Activated CD4-positive, alpha-beta memory T cell treated with anti-CD3 and anti-CD28 coated beads for 36 hours (primary cell): Measurements from ENCODE around the gene USP34. TPM values are rescaled to one million over a fixed set of nuclear protein-coding genes. Genes with fewer than 3 reads are reported as not detected.

Experiments used
- CTCF ChIA-PET: fragments of 350-600 bp; sonication (Branson Sonifier 250); formaldehyde crosslinking; loops from one replicate; lab custom pipeline; 2021; ENCODE audit warnings: antibody characterized with exemption, inconsistent platforms; lab: Charles Lee
- POLR2A ChIA-PET: fragments of 350-600 bp; sonication (Branson Sonifier 250); formaldehyde crosslinking; loops from one replicate; lab custom pipeline; 2021; ENCODE audit warnings: antibody characterized with exemption; lab: Charles Lee
- DNase-seq: peaks from one replicate; pipeline ENCODE4 v3.0.0-alpha.2; 2020
- H3K27ac Mint-ChIP-seq: one replicate; pipeline ENCODE4 v1.8.0; 2021; ENCODE audit warnings: mixed read lengths
- H3K27me3 Mint-ChIP-seq: one replicate; pipeline ENCODE4 v1.8.0; 2021; ENCODE audit warnings: mixed read lengths
- H3K36me3 Mint-ChIP-seq: one replicate; pipeline ENCODE4 v1.8.0; 2021; ENCODE audit warnings: mixed read lengths
- H3K4me1 Mint-ChIP-seq: one replicate; pipeline ENCODE4 v1.8.0; 2021; ENCODE audit warnings: low read depth, mixed read lengths
- H3K4me3 Mint-ChIP-seq: one replicate; pipeline ENCODE4 v1.8.0; 2021; ENCODE audit warnings: mild to moderate bottlenecking, mixed read lengths
- H3K9me3 Mint-ChIP-seq: one replicate; pipeline ENCODE4 v1.8.0; 2021; ENCODE audit warnings: mixed read lengths
- intact Hi-C: fragments of 100-400 bp; cut with micrococcal nuclease; formaldehyde crosslinking; loops from one replicate; pipeline ENCODE4 v1.15.1; 2023
- total RNA-seq, 2 experiments: library from RNA; stranded (reverse); gene quantifications; one replicate each; pipeline ENCODE4 v1.2.3, GENCODE V29; 2021

USP34 gene
- total RNA-seq, 2 experiments from 2014 or later = 61.1 to 69.4 TPM

- Mint-ChIP-seq H3K9me3 (no peaks in the 10 kb centered on the region), H3K4me3 (no peak overlapping the region), H3K36me3 (peaks cover 21% of the 10 kb centered on the region), H3K27ac (no peak overlapping the region), H3K27me3 (no peaks in the 10 kb centered on the region), H3K4me1 (no peaks in the 10 kb centered on the region)
- DNase-seq = no peak
- ChIA-PET POLR2A (no interaction called here), CTCF (no interaction called here)
- intact Hi-C loops = no loop called here
Measured at GRCh38 chr2:61282104-61282590, 188.7 kb downstream of the USP34 start.

- ChIA-PET CTCF (no interaction called here), POLR2A (no interaction called here)
- intact Hi-C loops = no loop called here
- H3K27me3 Mint-ChIP-seq = no peaks in the 10 kb centered on the region
- DNase-seq = no peak
- H3K9me3 Mint-ChIP-seq = no peaks in the 10 kb centered on the region
- H3K36me3 Mint-ChIP-seq = peaks cover 25% of the 10 kb centered on the region
- no peak overlapping the region for H3K27ac Mint-ChIP-seq
- H3K4me3 Mint-ChIP-seq = no peak overlapping the region
- no peaks in the 10 kb centered on the region for H3K4me1 Mint-ChIP-seq
Measured at GRCh38 chr2:61281321-61281720, 189.6 kb downstream of the USP34 start.

- intact Hi-C loops = no loop called here
- DNase-seq = no peak
- H3K4me3 Mint-ChIP-seq = no peak overlapping the region
- H3K36me3 Mint-ChIP-seq = peaks cover 25% of the 10 kb centered on the region
- ChIA-PET CTCF (no interaction called here), POLR2A (no interaction called here)
- no peaks in the 10 kb centered on the region for H3K27me3 Mint-ChIP-seq
- H3K27ac Mint-ChIP-seq = peak overlapping the region; percentile 42
- no peaks in the 10 kb centered on the region for H3K4me1 Mint-ChIP-seq
- H3K9me3 Mint-ChIP-seq = no peaks in the 10 kb centered on the region
Measured at GRCh38 chr2:61277756-61278155, 193.1 kb downstream of the USP34 start.

GRCh38 chr2:61275575-61276184 lies 195.2 kb downstream of the USP34 start:
- CTCF ChIA-PET = interaction anchor here (1.0 kb wide), 1 partner anchor 39 kb away, joined by 3 read pairs; no protein-coding TSS in a partner anchor
- Mint-ChIP-seq H3K36me3 (peaks cover 22% of the 10 kb centered on the region), H3K4me3 (no peak overlapping the region), H3K27ac (no peak overlapping the region), H3K4me1 (no peaks in the 10 kb centered on the region), H3K9me3 (no peaks in the 10 kb centered on the region), H3K27me3 (no peaks in the 10 kb centered on the region)
- no peak for DNase-seq
- POLR2A ChIA-PET = no interaction called here
- intact Hi-C loops = no loop called here

DNA sequence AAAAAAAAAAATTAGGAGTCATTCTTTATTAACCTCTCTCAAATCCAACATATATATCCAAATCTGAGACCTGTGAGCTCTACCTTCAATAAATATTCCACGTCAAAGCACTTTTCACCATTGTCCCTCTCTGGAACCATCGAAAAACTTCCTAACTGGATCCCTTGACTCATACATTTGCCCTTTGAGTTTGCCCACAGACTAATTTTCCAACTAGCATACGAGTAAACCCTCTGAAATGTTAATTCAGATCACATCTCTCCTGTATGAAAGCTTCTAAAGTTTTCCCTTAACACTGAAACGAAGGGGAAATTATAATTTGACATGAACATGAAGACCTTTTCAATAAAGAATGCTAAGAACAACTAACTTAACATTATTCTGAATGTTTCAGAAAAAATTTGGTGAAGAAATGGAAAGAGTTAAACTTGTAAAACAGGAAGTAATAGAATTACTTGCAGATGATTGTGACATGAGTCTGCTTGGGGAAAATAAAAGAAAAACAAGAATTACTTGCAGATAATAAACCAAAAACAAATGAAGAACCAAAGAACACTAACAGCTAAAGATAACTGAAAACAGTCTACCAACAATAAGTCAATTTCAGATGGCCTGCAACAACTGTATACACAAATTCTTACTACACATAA lies 198.3 kb downstream of the USP34 start:
- no peaks in the 10 kb centered on the region for H3K9me3 Mint-ChIP-seq
- CTCF ChIA-PET = no interaction called here
- peak overlapping the region; percentile 29 for H3K27ac Mint-ChIP-seq
- POLR2A ChIA-PET = no interaction called here
- H3K36me3 Mint-ChIP-seq = peaks cover 20% of the 10 kb centered on the region
- no peak for DNase-seq
- H3K4me3 Mint-ChIP-seq = no peak overlapping the region
- H3K4me1 Mint-ChIP-seq = no peaks in the 10 kb centered on the region
- no peaks in the 10 kb centered on the region for H3K27me3 Mint-ChIP-seq
- intact Hi-C loops = no loop called here

GRCh38 chr2:61268249-61268648 lies 202.6 kb downstream of the USP34 start:
- Mint-ChIP-seq H3K36me3 (peaks cover 22% of the 10 kb centered on the region), H3K4me3 (no peak overlapping the region), H3K27me3 (no peaks in the 10 kb centered on the region), H3K9me3 (no peaks in the 10 kb centered on the region), H3K27ac (no peak overlapping the region), H3K4me1 (peaks cover 5% of the 10 kb centered on the region)
- CTCF ChIA-PET = no interaction called here
- POLR2A ChIA-PET = no interaction called here
- no peak for DNase-seq
- intact Hi-C loops = no loop called here

- Mint-ChIP-seq H3K36me3 (peaks cover 34% of the 10 kb centered on the region), H3K9me3 (no peaks in the 10 kb centered on the region), H3K4me3 (no peak overlapping the region), H3K27me3 (no peaks in the 10 kb centered on the region), H3K4me1 (peaks cover 5% of the 10 kb centered on the region), H3K27ac (no peak overlapping the region)
- ChIA-PET CTCF (no interaction called here), POLR2A (no interaction called here)
- DNase-seq = no peak
- intact Hi-C loops = no loop called here
Measured at GRCh38 chr2:61266632-61267505, 204.0 kb downstream of the USP34 start.

DNA sequence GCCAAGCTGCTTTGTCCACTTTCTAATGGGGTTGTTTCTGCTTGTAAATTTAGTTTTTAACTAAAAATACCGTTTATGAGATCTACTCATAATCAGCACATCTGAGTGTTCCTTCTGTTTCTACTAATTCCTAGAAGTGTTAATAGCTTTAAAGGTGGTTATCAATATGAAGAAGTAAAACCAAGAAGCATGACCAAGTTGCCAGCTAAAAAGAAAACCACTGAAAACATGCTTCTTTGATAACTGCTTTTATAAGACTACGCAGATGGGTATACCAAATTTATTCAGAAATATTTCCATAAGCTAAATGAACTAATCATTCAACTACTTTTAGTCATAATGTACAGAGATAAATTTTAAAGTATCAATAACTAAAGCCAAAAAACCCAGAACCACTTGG lies 207.1 kb downstream of the USP34 start:
- Mint-ChIP-seq H3K36me3 (peaks cover 28% of the 10 kb centered on the region), H3K27ac (peak overlapping the region; percentile 42), H3K27me3 (no peaks in the 10 kb centered on the region), H3K9me3 (no peaks in the 10 kb centered on the region), H3K4me1 (peaks cover 5% of the 10 kb centered on the region), H3K4me3 (no peak overlapping the region)
- CTCF ChIA-PET = no interaction called here
- intact Hi-C loops = no loop called here
- DNase-seq = no peak
- POLR2A ChIA-PET = interaction anchor here (0.7 to 1.4 kb wide), 2 partner anchors 84 to 86 kb away, joined by 3 read pairs; no protein-coding TSS in a partner anchor

GRCh38 chr2:61262699-61263098 lies 208.2 kb downstream of the USP34 start:
- Mint-ChIP-seq H3K4me1 (peaks cover 5% of the 10 kb centered on the region), H3K4me3 (no peak overlapping the region), H3K36me3 (peaks cover 31% of the 10 kb centered on the region), H3K27ac (peak overlapping the region; percentile 42), H3K9me3 (no peaks in the 10 kb centered on the region), H3K27me3 (no peaks in the 10 kb centered on the region)
- intact Hi-C loops = loop anchor here (1.0 kb wide), 1 partner anchor 23 kb away; no protein-coding TSS in a partner anchor
- CTCF ChIA-PET = no interaction called here
- DNase-seq = no peak
- POLR2A ChIA-PET = interaction anchor here (0.6 to 0.7 kb wide), 2 partner anchors 10 to 66 kb away, joined by 4 to 5 read pairs; no protein-coding TSS in a partner anchor

DNA sequence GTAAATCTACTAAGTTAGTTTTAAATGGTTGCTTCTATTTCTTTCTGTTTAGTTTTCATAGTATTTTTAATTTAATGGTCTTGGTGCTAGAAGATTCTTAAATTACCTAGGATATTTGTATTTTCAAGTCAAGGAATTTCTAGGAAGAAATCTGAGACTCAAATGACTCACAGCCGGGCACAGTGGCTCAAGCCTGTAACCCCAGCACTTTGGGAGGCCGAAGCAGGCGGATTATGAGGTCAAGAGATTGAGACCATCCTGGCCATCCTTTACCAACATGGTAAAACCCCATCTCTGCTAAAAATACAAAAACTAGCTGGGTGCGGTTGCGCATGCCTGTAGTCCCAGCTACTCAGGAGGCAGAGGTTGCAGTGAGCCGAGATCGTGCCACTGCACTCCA lies 213.4 kb downstream of the USP34 start:
- ChIA-PET CTCF (interaction anchor here (0.6 kb wide), 1 partner anchor 58 kb away, joined by 3 read pairs; no protein-coding TSS in a partner anchor), POLR2A (no interaction called here)
- Mint-ChIP-seq H3K36me3 (peaks cover 25% of the 10 kb centered on the region), H3K4me1 (peaks cover 4% of the 10 kb centered on the region), H3K27me3 (no peaks in the 10 kb centered on the region), H3K27ac (no peak overlapping the region), H3K9me3 (no peaks in the 10 kb centered on the region), H3K4me3 (no peak overlapping the region)
- intact Hi-C loops = no loop called here
- no peak for DNase-seq

DNA sequence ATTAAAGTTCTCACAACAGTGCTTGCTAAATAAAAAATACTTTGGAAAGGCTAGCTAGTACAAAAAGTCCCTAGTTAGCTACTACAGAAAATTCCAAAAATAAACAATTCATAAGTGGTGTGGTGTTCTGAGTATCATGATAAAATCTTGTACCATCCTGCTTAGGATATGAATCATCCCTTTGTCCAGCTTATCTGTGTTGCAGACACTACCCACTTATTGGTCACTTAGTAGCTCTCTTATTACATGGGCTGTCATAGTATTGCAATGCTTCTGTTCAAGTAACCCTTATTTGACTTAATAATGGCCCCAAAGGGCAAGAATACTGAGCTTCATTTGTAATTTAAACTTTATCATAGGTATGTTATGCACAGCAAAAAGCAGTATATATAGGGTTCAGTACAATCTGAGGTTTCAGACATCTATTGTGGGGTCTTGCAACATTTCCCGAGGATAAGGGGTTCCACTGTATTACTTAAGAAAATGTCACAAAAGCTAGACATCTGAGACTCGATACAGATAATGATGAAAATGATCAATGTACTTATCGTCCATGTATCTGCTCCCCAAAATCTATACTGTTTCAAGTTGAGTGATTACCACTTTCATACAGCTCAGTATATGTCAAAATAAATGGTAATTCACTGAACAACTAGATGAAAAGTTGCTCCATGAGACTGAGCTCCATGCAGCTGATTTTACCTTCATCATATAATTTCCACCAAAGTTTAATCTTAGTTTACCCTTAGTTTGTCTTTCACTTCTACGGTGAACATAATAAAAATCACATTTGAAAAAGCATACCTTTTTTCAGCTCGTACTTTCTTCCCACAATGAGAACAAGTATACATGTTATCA lies 215.1 kb downstream of the USP34 start:
- no peak overlapping the region for H3K4me3 Mint-ChIP-seq
- POLR2A ChIA-PET = no interaction called here
- H3K27ac Mint-ChIP-seq = peak overlapping the region; percentile 23

More for the DNA sequence above, 215.1 kb downstream of the USP34 start:
- Mint-ChIP-seq H3K27me3 (no peaks in the 10 kb centered on the region), H3K4me1 (peaks cover 4% of the 10 kb centered on the region), H3K36me3 (peaks cover 20% of the 10 kb centered on the region), H3K9me3 (no peaks in the 10 kb centered on the region)
- CTCF ChIA-PET = no interaction called here
- intact Hi-C loops = no loop called here
- no peak for DNase-seq
